Measurements from ENCODE around the gene NFIB.
A peak's percentile ranks its signal among the peaks of the same experiment; 100 is the strongest.

Gene NFIB

DNA sequence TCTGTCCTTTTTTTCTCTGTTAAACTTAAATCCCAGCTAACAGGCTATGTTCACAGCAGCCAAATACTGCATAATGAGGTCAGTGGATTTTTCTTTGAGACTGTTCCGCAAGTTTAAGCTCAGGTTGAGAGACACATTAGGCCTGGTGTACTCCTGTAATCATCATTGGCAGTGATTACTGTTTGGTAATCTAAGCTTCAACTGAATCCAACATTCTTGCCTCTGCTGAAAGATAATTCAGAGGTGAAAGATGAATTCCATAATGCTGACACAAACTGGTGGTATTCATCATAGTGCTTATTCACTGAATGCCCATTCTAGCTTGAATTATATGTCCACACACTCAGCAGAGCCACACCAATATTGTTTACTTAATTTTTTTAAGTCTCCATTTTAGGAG, 108.5 kb downstream of the NFIB start:
- TF ChIP-seq, protein P1, sequence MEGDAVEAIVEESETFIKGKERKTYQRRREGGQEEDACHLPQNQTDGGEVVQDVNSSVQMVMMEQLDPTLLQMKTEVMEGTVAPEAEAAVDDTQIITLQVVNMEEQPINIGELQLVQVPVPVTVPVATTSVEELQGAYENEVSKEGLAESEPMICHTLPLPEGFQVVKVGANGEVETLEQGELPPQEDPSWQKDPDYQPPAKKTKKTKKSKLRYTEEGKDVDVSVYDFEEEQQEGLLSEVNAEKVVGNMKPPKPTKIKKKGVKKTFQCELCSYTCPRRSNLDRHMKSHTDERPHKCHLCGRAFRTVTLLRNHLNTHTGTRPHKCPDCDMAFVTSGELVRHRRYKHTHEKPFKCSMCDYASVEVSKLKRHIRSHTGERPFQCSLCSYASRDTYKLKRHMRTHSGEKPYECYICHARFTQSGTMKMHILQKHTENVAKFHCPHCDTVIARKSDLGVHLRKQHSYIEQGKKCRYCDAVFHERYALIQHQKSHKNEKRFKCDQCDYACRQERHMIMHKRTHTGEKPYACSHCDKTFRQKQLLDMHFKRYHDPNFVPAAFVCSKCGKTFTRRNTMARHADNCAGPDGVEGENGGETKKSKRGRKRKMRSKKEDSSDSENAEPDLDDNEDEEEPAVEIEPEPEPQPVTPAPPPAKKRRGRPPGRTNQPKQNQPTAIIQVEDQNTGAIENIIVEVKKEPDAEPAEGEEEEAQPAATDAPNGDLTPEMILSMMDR (conservative IDR thresholded peaks at IDR 0.05; ENCODE audit: low read depth, low read length) = no peak
- DNase-seq (ENCODE audit: low read depth) = peak; percentile 92
- H3K4me3 ChIP-seq (ENCODE audit: low read depth, low read length) = no peak overlapping the region

DNA sequence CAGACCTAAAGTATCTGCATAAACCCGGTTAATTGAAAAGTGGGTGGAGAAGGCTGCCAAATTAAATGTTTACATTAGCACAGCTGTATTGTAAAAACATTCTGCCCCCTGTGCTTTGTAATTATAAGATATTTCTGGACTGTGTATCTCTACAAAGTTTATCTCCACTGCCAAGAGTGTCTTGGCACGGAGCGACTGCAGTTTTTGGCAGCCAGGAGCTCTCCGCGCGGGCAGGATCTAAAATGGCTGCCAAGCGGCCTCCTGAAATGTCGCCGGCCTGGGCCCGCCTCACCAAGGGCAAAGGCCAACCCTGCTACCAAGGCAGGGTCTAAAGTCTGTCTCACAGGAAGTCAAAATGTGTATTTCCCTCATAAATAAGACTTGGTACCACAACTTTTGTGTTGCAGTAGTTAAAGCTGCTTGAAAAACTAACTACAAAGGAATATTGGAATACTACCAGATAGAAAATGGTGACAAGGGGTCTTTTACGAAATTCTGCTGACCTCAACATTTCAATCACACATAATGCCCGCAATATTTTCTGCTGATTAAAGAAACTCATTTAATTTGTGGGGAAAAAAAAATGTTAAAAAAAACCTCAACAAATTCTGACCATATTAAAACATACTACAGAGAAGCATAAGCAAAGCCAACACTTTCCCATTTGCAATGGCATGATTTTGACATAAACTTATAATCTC, 110.4 kb downstream of the NFIB start:
- DNase-seq (ENCODE audit: low read depth) = no peak
- TF ChIP-seq, protein P1 (conservative IDR thresholded peaks at IDR 0.05; ENCODE audit: low read depth, low read length) = no peak
- no peak overlapping the region for H3K4me3 ChIP-seq (ENCODE audit: low read depth, low read length)

DNA sequence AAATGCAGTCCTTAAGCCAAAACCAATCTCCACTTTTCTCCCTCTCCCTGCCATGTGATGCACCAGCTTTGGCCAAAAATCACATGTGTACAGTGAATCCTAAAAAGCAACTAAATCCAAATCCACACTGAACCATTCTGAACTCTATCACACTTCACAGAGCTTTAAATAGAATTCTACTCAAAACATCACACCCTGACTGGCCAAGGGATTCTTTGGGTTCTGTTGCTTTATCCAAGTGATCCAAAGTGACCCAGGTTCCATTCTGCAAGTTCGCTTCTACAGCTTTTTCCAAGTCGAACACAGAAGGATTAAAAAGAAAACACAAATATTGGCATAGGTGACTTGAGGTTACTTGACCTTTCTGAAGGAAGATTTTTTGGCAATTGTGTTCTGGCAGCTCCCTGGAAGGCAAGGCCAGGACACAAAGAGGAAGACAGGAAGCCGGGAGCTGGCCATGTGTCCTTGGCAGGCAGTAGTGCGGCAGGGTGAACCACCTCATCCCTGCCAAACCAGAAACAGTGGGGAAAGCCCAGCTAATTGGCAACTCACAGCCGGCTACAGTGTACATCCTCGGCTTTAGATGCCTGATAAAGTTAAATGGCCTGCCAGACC, 115.0 kb downstream of the NFIB start:
- TF ChIP-seq, protein P1 (conservative IDR thresholded peaks at IDR 0.05; ENCODE audit: low read depth, low read length) = no peak
- no peak overlapping the region for H3K4me3 ChIP-seq (ENCODE audit: low read depth, low read length)
- peak; percentile 43 for DNase-seq (ENCODE audit: low read depth)

DNA sequence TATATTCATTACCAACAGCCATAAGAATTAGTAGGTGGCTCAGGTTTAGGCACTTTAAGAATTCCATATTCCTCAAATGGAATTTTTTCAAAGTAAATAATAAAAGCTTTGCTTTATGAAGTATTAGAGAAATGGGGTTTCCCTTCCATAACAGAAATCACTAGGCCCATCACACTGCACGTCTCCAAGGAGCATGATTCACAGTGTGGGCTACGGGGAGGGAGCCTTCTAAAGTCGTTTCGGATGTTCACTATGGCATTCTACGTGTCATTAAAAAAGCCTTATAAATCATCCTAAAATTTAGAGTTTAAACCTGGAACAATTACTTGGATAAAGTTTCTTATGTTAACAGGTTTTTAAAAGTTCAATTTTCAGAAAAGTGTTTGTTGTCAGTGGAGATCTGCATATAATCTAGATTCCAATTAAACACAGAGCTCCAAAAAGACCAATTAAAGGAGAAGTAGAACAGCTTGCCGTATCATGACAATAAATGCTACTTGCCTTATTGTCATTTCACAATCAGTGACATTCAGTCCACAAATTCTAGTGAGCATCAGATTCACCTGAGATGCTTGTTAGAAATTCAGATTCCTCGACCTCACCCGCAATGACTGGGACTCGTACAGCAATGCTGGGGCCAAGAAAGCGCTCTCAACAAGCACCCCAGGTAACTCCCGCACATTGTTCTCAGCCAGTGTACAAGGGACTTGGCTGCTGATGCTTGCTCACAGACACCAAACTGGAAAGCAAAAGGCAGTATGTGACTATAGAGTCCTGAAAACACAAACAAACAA, 115.7 kb downstream of the NFIB start:
- DNase-seq (ENCODE audit: low read depth) = no peak
- TF ChIP-seq, protein P1 (conservative IDR thresholded peaks at IDR 0.05; ENCODE audit: low read depth, low read length) = no peak
- H3K4me3 ChIP-seq (ENCODE audit: low read depth, low read length) = no peak overlapping the region

DNA sequence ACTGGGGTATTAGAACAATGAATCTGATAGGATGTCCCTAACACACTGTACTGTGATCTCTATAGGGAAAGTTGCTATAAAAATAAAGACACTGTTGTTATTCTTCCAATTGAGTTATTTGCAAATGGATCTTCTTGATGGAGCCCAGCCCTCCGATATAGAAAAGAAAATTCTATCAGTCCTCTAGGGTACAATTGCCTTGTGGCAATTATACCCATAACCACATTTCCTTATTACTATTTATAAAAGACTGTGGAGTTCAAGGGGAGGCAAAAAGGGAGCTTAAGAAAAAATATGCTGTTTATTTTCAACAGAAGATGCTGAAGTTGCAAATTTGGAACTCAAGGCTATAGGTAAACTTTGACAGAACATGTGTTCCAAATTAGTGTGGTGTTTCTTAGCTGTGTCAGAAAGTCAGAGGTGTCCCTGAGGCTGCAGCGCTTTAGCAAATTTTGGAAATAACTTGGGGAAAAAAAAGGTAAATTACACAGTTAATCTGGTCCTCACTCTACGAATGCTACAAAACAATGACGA, 116.5 kb downstream of the NFIB start:
- TF ChIP-seq, protein P1 (conservative IDR thresholded peaks at IDR 0.05; ENCODE audit: low read depth, low read length) = no peak
- no peak for DNase-seq (ENCODE audit: low read depth)
- no peak overlapping the region for H3K4me3 ChIP-seq (ENCODE audit: low read depth, low read length)

DNA sequence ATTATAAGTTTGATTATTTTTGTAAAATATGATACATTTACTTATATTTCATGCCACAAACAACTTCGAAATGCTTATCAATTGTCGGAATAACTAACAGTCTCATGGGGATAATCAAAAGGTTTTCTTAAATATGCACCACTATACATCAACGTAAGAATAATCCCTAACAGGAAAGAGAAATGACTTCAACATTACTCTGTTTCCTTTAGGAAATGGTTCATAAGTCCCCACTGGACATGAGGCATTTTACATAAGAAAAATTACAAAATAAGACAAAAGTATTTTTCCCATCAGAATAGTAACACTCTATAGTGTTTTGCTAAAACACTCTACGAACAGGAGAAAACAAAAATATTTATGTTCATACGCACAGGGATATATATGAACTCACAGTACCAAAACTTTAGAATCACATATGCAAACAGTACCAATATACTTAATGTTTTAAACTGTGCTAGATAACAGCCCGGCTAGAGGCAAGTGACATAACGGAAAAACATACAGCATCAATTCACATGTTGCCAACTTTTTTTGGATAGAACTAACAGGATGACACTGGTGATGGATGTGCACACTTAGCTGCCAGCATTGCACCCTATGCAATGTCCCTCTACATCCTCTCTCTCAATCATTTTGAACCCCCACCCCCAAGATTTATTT, 120.5 kb downstream of the NFIB start:
- H3K4me3 ChIP-seq (ENCODE audit: low read depth, low read length) = no peak overlapping the region
- DNase-seq (ENCODE audit: low read depth) = no peak
- TF ChIP-seq, protein P1 (conservative IDR thresholded peaks at IDR 0.05; ENCODE audit: low read depth, low read length) = no peak

Measured in choroid plexus epithelial cell (primary cell).